ENCODE results near the gene ALKBH3.

DNA sequence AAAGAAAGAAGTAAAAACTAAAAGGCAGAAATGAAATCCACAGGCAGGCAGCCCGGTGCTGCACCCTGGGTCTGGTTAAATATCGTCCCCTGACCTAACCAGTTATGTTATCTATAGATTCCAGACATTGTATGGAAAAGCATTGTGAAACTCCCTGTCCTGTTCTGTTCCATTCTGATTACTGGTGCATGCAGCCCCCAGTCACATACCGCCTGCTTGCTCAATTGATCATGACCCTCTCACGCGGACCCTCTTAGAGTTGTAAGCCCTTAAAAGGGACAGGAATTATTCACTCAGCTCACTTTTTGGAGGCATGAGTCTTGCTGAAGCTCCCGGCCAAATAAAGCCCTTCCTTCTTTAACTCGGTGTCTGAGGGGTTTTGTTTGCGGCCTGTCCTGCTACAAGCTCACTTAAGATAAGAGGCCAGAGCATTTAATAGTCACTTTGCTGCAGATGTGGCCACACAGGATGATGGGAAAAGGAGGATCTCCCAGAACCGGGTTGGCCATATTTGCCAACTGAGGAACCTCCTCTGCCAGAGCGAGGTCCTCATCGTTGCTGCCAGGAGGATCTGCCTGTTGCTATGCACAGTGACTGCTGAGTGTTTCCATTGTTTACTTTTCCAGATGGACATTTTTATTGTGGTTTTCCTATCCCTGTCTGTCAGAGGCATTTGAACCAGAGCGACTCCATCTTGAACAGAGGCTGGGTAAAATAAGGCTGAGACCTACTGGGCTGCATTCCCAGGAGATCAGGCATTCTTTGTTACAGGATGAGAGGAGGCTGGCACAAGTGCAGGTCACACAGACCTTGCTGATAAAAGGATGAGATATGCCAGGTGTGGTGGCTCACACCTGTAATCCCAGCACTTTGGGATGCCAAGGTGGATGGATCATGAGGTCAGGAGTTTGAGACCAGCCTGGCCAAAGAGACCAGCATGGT, 72.0 kb downstream of the ALKBH3 start:
- TF ChIP-seq, protein P1, sequence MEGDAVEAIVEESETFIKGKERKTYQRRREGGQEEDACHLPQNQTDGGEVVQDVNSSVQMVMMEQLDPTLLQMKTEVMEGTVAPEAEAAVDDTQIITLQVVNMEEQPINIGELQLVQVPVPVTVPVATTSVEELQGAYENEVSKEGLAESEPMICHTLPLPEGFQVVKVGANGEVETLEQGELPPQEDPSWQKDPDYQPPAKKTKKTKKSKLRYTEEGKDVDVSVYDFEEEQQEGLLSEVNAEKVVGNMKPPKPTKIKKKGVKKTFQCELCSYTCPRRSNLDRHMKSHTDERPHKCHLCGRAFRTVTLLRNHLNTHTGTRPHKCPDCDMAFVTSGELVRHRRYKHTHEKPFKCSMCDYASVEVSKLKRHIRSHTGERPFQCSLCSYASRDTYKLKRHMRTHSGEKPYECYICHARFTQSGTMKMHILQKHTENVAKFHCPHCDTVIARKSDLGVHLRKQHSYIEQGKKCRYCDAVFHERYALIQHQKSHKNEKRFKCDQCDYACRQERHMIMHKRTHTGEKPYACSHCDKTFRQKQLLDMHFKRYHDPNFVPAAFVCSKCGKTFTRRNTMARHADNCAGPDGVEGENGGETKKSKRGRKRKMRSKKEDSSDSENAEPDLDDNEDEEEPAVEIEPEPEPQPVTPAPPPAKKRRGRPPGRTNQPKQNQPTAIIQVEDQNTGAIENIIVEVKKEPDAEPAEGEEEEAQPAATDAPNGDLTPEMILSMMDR (IDR thresholded peaks at IDR 0.05), result no peak
- TF ChIP-seq POLR2A (IDR thresholded peaks at IDR 0.05) (no peak), EP300 (IDR thresholded peaks at IDR 0.05) (no peak), POLR2AphosphoS5 (IDR thresholded peaks at IDR 0.05) (no peak)

All from upper lobe of left lung (tissue), 4 donors.